Right lobe of liver (tissue), 4 donors: ENCODE measurements around the gene TNFSF18.

Experiments
- CTCF ChIP-seq, 4 donors: fragments of 200-600 bp in 3 of 4; fragments of 450-650 bp in 1 of 4; IDR thresholded peaks; one replicate each; pipeline versions ENCODE4 v1.5.1 to v1.8.0; 2016 to 2022; ENCODE audit warnings: antibody characterized with exemption in 4 of 4, mild to moderate bottlenecking in 2 of 4
- POLR2A ChIP-seq: fragments of 450-650 bp; IDR thresholded peaks from one replicate; pipeline ENCODE4 v1.6.1; 2017; ENCODE audit warnings: antibody characterized with exemption, mild to moderate bottlenecking
- donor health status: DM: no; HTN: no; CAD: no.
- donor health status: DM: no; HTN: no; CAD: no.
- donor health status: DM: no; HTN: yes; CAD: no.

GRCh38 chr1:173017792-173018191, 32.9 kb downstream of the TNFSF18 start:
- TF ChIP-seq CTCF (IDR thresholded peaks at IDR 0.05) = no peak
- TF ChIP-seq POLR2A = no peak
